Fibroblast of villous mesenchyme (primary cell): ENCODE measurements around the gene SCAMP3. TPM values are rescaled to one million over a fixed set of nuclear protein-coding genes. Genes with fewer than 3 reads are reported as not detected.

Experiments used
- DNase-seq: peaks from one replicate; pipeline ENCODE4 v3.0.0-alpha.2; 2010; ENCODE audit warnings: low read depth
- H3K4me3 ChIP-seq: 2 replicates; pipeline ENCODE4 v1.5.1; 2011; ENCODE audit warnings: low read depth, mild to moderate bottlenecking, low read length
- CTCF ChIP-seq: IDR thresholded peaks from 2 replicates; pipeline ENCODE4 v1.5.1; 2012; ENCODE audit warnings: low read depth, mild to moderate bottlenecking, low read length; ENCODE audit not compliant: insufficient read depth
- total RNA-seq: library from RNA; depleted of rRNA; stranded (reverse); fragments of >200 nt; gene quantifications from 2 replicates; pipeline ENCODE4 v1.2.3, GENCODE V29; 2012

SCAMP3 gene
- total RNA-seq, 1 donor, result 33.7 TPM

GRCh38 chr1:155210314-155211104 lies 51.7 kb downstream of the SCAMP3 start:
- no peak for DNase-seq
- no peak overlapping the region for H3K4me3 ChIP-seq
- TF ChIP-seq CTCF, result no peak

GRCh38 chr1:155209312-155209721 lies 52.8 kb downstream of the SCAMP3 start:
- peak overlapping the region; percentile 93 for H3K4me3 ChIP-seq
- no peak for TF ChIP-seq CTCF
- DNase-seq, result no peak

- TF ChIP-seq CTCF, result no peak
- DNase-seq, result peak; percentile 85
- H3K4me3 ChIP-seq, result peak within 1 kb of the TSS; percentile 93
Measured at GRCh38 chr1:155208541-155209311, 53.4 kb downstream of the SCAMP3 start, which contains the start of gene MTX1. TSS of gene MTX1 (plus strand) at chr1:155208695. CDS start at chr1:155208805, 110 bp downstream.

GRCh38 chr1:155207806-155208540 lies 54.2 kb downstream of the SCAMP3 start, which contains the start of gene THBS3:
TSS of gene THBS3 (minus strand) at chr1:155207897. CDS start at chr1:155207876, 21 bp downstream.
- no peak for TF ChIP-seq CTCF
- H3K4me3 ChIP-seq, result peak within 1 kb of the TSS; percentile 93
- no peak for DNase-seq

GRCh38 chr1:155206891-155207805 lies 55.0 kb downstream of the SCAMP3 start:
- TF ChIP-seq CTCF, result peak; percentile 91
- peak; percentile 82 for DNase-seq
- H3K4me3 ChIP-seq, result peak overlapping the region; percentile 93

Other genes with a start within 250 kb of the SCAMP3 start
- not detected in 2 replicates for gene DCST2, start 228.6 kb downstream of the SCAMP3 start, total RNA-seq
- not detected in 2 replicates for gene DCST1, start 228.5 kb downstream of the SCAMP3 start, total RNA-seq
- 41.2 and 49.2 TPM in 2 replicates for gene ADAM15, start 211.0 kb downstream of the SCAMP3 start, total RNA-seq
- gene EFNA4, start 198.6 kb downstream of the SCAMP3 start, total RNA-seq, result 2.6 and 3.9 TPM in 2 replicates
- 0.32 and 0.43 TPM in 2 replicates for gene EFNA3, start 183.5 kb downstream of the SCAMP3 start, total RNA-seq
- gene EFNA1, start 134.5 kb downstream of the SCAMP3 start, total RNA-seq, result not detected in 2 replicates
- 52.5 and 58.7 TPM in 2 replicates for gene SLC50A1, start 126.5 kb downstream of the SCAMP3 start, total RNA-seq
- gene DPM3, start 121.8 kb downstream of the SCAMP3 start, total RNA-seq, result 23.7 and 47.0 TPM in 2 replicates
- 65.6 and 95.3 TPM in 2 replicates for gene KRTCAP2, start 89.1 kb downstream of the SCAMP3 start, total RNA-seq
- 6.5 and 7.7 TPM in 2 replicates for gene TRIM46, start 88.5 kb downstream of the SCAMP3 start, total RNA-seq
- 32.8 and 35.8 TPM in 2 replicates for gene THBS3, start 54.5 kb downstream of the SCAMP3 start, total RNA-seq
- 38.0 and 45.1 TPM in 2 replicates for gene MTX1, start 53.7 kb downstream of the SCAMP3 start, total RNA-seq
- gene ENTREP3, start 6.9 kb downstream of the SCAMP3 start, total RNA-seq, result 7.7 and 7.8 TPM in 2 replicates
- 19.3 and 21.6 TPM in 2 replicates for gene CLK2, start 11.1 kb upstream of the SCAMP3 start, total RNA-seq
- 0.86 and 1.6 TPM in 2 replicates for gene HCN3, start 15.1 kb upstream of the SCAMP3 start, total RNA-seq
- not detected in 2 replicates for gene PKLR, start 39.1 kb upstream of the SCAMP3 start, total RNA-seq
- 427 and 428 TPM in 2 replicates for gene FDPS, start 46.5 kb upstream of the SCAMP3 start, total RNA-seq
- gene RUSC1, start 58.5 kb upstream of the SCAMP3 start, total RNA-seq, result 18.4 and 22.9 TPM in 2 replicates